HG03108 (cell line): ENCODE measurements around the gene ARL14EPL.
A peak's percentile ranks its signal among the peaks of the same experiment; 100 is the strongest.
"Not testable (repeated sequence)": the region's sequence is repeated elsewhere in the genome, so short reads cannot be mapped to it uniquely, and the experiment has no call there.

Experiments
- ATAC-seq: cut with Tn5 transposase; IDR thresholded peaks from one replicate; pipeline ENCODE4 v1.9.1; 2021; ENCODE audit warnings: moderate library complexity; ENCODE audit not compliant: unreplicated experiment

The ARL14EPL gene

GRCh38 chr5:116046261-116046660, 14.0 kb downstream of the ARL14EPL start:
- no peak for ATAC-seq

GRCh38 chr5:116046823-116047222, 14.6 kb downstream of the ARL14EPL start:
- ATAC-seq: no peak

GRCh38 chr5:116058346-116058936, 26.2 kb downstream of the ARL14EPL start:
- ATAC-seq: no peak

GRCh38 chr5:116062352-116062751, 30.1 kb downstream of the ARL14EPL start:
- no peak for ATAC-seq

DNA sequence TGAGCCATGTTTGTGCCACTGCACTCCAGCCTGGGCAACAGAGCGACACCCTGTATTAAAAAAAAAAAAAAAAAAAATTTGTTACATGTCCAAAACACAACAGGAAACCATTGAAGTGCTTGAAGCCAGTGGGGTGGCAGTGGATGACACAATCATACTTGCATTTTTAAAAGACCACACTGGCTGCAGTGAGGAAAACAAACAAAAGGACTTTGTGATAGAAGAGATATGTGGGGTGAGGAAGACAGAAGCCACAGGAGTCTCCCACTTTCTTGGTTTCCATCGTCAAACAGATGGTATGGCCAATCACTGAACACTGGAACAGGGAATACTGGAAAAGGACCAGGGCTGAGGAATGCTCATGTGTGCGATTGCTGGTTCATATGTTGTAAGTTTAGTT, 31.7 kb downstream of the ARL14EPL start:
- no peak for ATAC-seq

- ATAC-seq: no peak
These were observed 35.9 kb downstream of the ARL14EPL start for GRCh38 chr5:116068028-116068632.

- no peak for ATAC-seq
These were observed 38.9 kb downstream of the ARL14EPL start for GRCh38 chr5:116071211-116071610.

DNA sequence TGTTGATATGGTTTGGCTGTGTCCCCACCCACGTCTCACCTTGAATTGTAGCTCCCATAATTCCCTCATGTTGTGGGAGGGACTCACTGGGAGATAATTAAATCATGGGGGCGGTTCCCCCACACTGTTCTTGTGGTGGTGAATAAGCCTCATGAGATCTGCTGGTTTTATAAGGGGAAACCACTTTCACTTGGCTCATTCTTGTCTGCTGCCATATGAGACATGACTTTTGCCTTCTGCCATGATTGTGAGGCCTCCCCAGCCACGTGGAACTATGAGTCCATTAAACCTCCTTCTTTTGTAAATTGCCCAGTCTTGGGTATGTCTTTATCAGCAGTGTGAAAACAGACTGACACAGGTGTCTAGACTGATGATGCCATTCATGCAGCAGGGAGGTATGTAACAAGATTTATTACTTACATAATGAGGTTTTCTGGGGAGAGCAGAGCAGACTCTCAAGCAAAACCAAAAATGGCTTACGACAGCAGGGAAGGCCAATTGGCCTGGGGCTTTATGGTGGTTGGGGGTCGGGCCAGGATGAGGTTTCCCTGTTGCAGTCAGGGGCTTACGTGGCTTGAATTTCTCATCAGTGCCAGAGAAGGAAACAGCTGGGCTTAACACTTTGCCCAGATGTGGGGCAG, 43.0 kb downstream of the ARL14EPL start:
- no peak for ATAC-seq

DNA sequence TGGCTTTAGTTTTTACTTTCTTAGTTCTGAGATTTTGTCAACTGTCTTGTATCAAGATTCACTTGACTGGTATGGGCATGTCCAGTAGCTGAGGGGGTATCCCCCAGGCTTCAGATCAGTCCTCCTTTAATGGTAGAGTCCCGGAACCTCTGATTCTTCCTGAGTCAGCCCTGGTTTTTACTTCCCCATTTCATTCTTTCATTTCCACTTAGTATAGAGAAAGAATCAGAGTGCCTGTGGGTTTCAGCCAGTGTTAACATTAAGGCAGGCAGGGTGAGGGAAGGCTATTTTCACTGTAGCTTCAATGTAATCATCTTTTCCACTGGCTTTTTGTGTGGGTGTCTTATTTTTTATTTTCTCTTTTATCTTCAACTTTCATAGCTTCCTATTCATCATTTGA, 44.2 kb downstream of the ARL14EPL start:
- ATAC-seq: peak; percentile 98

DNA sequence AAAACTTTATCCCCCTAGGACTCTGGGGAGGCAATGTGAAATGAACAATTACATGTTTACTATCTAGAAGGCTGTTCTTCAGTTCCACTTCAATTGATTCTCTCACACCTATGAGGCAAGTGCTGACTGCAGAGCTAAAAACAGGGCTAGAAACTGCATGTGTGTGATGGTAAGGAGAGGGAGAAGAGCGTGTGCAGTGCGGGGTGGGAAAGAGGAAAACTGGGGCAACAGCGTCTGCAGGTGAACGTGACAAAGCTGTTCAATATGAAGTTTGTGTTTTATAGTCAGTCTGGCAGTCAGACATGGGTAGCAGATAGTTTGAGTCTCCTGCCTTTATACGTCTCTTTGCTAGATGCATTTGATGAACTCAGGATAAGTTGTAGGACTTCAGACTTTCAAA, 45.9 kb downstream of the ARL14EPL start:
- no peak for ATAC-seq

GRCh38 chr5:116084287-116084691, 52.0 kb downstream of the ARL14EPL start:
- peak; percentile 35 for ATAC-seq

GRCh38 chr5:116084871-116085715, 52.8 kb downstream of the ARL14EPL start, which contains the start of gene COMMD10:
COMMD10 (plus strand) TSS chr5:116085025.
- peak; percentile 79 for ATAC-seq

GRCh38 chr5:116086309-116086708, 54.0 kb downstream of the ARL14EPL start:
- ATAC-seq: not testable (repeated sequence)

- ATAC-seq: no peak
These were observed 55.8 kb downstream of the ARL14EPL start for GRCh38 chr5:116088062-116088461.

DNA sequence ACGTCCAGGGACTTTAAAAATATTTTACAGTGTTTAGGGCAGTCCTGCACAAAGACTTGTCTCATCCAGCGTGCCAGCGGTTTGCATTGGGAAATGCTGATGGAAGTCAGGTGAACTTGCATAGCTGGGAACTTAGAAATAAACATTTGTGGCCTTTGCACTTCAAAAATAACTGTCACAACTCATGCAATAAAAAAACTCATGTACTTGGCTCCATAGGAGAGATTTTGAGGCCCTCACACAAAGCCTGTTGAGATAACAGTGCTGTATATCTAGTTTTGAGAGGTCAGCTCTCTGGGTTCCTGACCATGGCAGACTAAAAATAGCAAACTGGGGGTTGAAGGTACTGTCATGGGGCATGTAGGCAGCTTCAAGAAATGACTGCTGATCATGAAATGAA, 58.0 kb downstream of the ARL14EPL start:
- ATAC-seq: no peak

GRCh38 chr5:116091416-116091815, 59.1 kb downstream of the ARL14EPL start:
- no peak for ATAC-seq

DNA sequence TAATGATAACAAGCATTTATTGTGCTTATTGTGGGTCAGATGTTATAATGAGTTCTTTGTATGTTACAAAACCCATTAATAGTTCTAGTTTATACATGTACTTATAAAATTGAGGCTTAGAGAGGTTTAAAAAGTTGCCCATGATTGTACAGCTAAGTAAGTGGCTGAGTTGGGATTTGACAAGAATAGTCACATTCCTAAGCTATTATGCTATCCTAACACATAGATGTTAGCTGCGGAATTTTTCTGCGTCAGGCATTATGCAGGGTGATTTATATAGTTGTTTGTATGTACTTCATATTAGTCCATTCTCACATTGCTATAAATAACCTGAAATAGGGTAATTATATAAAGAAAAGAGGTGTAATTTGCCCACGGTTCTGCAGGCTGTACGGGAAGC, 65.0 kb downstream of the ARL14EPL start:
- ATAC-seq: no peak

DNA sequence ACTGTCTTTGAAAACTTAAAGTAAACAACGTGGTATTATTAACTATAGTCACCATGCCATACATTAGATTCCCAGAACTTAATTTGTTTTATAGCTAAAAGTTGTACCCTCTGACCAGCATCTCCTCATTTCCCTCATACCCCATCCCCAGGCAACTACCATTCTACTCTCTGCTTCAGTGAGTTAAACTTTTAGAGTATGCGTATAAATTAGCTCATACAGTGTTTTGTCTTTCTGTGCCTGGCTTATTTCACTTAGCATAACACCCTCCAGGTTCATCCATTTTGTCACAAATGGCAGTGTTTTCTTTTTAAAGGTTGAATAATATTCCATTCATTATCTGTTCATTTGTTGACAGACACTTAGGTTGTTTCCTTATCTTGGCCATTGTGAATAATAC, 66.7 kb downstream of the ARL14EPL start:
- ATAC-seq: no peak

DNA sequence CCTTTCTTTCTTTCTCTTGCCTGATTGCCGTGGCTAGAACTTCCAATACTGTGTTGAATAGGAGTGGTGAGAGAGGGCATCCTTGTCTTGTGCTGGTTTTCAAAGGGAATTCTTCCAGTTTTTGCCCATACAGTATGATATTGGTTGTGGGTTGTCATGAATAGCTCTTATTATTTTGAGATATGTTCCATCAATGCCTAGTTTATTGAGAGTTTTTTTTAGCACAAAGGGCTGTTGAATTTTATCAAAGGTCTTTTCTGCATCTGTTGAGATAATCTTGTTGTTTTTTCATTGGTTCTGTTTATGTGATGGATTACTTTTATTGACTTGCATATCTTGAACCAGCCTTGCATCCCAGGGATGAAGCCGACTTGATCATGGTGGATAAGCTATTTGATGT, 72.7 kb downstream of the ARL14EPL start:
- ATAC-seq: not testable (repeated sequence)
